Aortic smooth muscle cell (primary cell): ENCODE measurements around the gene SACM1L. TPM values are rescaled to one million over a fixed set of nuclear protein-coding genes. Genes with fewer than 3 reads are reported as not detected.

Experiments
- total RNA-seq: library from RNA; depleted of rRNA; stranded (reverse); fragments of >200 nt; gene quantifications from 2 replicates; pipeline ENCODE4 v1.2.3, GENCODE V29; 2014

The SACM1L gene
- total RNA-seq, result 33.0 and 39.4 TPM in 2 replicates

GRCh38 chr3:45688882-45689786 is at the start of gene SACM1L:
Gene SACM1L, plus strand, starts transcription at chr3:45689396. Its CDS starts 70 bp downstream, at chr3:45689466.

Other genes with a start within 250 kb of the SACM1L start
- 16.9 and 20.8 TPM in 2 replicates for gene LIMD1, start 94.6 kb upstream of the SACM1L start, total RNA-seq
- not detected in 2 replicates for gene SLC6A20, start 107.1 kb downstream of the SACM1L start, total RNA-seq
- gene LZTFL1, start 152.7 kb downstream of the SACM1L start, total RNA-seq, result 12.3 and 15.2 TPM in 2 replicates
- gene CCR9, start 197.1 kb downstream of the SACM1L start, total RNA-seq, result not detected in 2 replicates